ENCODE data around the gene COL20A1.
"Not testable (repeated sequence)": the region's sequence is repeated elsewhere in the genome, so short reads cannot be mapped to it uniquely, and the experiment has no call there.

COL20A1 gene

DNA sequence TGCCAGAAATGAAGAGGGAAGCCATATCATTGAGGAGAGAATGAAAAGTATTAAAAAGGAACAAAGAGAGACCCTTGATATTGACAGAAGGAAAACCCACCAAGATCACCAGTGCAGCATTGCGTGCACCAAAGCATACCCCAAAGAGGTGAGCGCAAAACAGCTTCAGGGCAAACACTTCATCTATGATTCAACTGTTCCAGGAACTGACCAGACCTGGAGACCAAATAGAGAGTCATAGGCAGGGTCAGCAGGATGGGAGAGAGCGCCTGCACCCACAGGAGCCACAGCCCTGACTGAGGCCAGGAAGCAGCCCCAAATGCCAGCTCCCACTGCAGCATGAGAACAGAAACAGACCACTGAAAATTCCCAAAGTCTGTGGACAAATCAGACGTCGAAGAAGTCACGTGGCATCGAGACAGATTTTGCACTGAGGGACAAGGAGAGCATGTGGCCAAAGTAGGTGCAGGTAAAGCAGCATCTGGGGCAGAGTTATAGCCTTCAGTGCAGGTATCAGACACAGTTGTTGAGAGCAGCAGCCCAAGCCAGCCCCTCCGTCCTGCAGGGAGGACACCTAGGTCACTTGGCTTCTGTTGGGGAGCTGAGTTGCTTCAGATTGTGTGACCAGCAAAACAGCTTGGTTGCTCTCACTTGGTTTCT, 38.9 kb downstream of the COL20A1 start:
- DNase-seq (ENCODE audit: low read depth in 1 of 2, low spot score in 1 of 2), result no peak

- DNase-seq (ENCODE audit: low read depth in 1 of 2, low spot score in 1 of 2), result no peak
These were observed 39.7 kb downstream of the COL20A1 start for GRCh38 chr20:63332488-63333240.

DNA sequence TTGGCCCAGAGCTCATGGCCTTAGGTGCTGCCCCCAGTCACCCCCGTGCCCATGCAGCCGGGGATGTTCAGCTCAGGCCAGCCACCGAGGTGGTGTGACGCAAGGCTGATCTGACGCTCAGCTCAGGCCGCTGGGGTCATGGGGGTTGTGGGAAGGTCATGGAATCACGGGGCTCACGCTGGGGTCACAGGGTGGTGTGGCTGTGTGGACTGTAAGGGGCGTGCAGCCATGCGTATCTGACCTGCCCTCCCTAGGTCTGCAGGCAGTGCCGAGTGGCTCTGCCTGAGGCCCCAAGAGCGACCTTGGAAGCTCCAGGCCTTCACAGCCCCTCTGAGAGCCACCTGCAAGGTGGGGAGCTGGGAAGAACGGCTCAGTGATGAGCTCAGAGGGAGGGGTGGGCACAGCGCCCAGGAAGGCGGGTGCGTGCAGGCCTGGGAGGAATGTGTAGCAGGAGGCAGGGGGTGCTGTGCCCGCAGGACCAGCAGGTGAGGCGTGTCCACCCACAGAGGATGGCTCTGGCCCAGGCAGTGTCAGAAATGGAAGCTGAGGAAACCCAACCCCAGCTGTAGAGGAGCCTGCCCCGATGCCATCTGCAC, 40.4 kb downstream of the COL20A1 start:
- DNase-seq (ENCODE audit: low read depth in 1 of 2, low spot score in 1 of 2), result no peak

GRCh38 chr20:63334356-63334755, 41.4 kb downstream of the COL20A1 start:
- no peak for DNase-seq (ENCODE audit: low read depth in 1 of 2, low spot score in 1 of 2)

GRCh38 chr20:63335060-63335459, 42.1 kb downstream of the COL20A1 start:
- DNase-seq (ENCODE audit: low read depth in 1 of 2, low spot score in 1 of 2), result not testable (repeated sequence)

DNA sequence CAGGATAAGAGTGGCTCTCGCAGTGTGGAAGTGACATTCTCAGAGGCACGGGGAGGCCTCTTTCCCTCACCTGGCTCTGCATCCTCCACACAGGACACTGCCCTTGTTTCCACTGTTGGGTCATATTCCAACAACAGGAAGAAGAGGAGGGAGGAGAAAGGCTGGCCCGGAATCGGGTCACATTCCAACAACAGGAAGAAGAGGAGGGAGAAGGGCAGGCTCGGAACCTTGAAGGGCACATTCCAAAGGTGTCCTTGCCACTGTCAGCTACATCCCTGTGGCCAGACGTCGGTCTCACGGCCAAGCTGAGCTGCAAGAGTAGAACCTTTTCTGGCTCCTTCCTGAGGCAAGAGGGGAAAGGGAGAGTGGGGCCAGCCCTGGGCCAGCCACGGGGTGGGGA, 42.7 kb downstream of the COL20A1 start:
- no peak for DNase-seq (ENCODE audit: low read depth in 1 of 2, low spot score in 1 of 2)

DNA sequence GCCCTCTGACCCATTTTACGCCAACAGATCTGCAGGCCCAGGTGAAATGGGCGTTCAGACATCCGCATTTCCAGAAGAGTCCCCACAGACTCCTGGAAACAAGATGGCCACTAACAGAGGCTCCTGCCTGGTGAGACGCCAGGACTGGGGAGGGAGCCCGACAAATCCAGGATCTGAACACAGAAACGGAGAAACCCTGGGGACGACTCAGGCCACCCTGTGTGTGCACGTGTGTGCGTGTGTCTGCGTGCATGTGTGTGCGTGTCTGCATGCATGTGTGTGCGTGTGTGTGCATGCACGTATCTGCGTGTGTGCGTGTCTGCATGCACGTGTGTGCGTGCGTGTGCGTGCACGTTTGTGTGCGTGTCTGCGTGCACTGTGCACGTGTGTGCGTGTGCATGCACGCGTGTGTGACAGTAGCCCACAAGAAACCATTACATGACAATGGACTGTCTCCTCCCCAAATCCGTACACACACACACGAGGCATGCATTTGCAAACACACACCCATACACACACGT, 43.3 kb downstream of the COL20A1 start:
- DNase-seq (ENCODE audit: low read depth in 1 of 2, low spot score in 1 of 2), result no peak

- DNase-seq (ENCODE audit: low read depth in 1 of 2, low spot score in 1 of 2), result no peak
These were observed 44.9 kb downstream of the COL20A1 start for GRCh38 chr20:63337786-63338420.

- not testable (repeated sequence) for DNase-seq (ENCODE audit: low read depth in 1 of 2, low spot score in 1 of 2)
These were observed 46.4 kb downstream of the COL20A1 start for GRCh38 chr20:63339154-63340094.

- not testable (repeated sequence) for DNase-seq (ENCODE audit: low read depth in 1 of 2, low spot score in 1 of 2)
These were observed 47.2 kb downstream of the COL20A1 start for GRCh38 chr20:63340158-63340688.

DNA sequence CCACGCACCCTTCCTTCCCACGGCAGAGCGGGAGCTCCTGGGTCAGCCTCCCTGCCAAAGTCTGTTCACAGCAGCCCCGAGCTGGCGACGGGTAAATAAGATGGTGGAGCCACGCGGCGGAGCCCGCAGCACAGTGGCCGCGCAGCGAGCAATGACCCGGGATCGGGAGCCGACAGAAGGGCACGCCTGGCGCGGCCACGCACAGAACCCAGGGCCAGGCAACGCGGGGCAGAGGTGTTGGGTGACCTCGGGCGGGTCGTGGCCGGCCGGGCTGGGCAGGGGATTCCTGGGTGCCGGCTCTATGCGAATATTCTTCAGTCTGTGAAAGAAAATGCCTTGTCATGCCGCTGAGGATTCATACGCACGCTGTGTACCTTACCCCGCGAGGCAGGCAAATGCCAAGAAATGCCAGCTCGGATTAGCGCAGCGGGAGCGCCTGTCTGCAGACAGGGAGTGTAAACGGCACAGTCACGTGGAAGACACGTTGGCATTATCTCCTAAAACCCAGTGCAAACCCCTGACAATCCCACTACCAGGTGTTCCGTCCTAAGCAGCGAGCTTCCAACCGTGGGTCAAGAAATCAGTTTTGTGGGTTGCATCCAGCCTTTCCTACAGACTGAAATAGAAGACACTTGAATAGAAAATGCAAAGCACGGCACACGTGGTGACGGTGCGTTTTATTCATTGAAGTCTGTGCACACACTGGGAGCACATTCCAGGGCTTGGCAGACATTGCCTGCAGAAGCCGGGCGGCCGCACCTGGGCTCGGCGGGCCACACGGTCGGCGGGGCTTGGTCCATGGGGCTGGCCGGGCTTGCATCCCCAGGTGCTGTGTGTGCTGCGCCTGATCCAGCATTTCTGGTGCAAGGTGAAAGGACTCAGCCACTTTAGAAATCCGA, 49.8 kb downstream of the COL20A1 start:
- no peak for DNase-seq (ENCODE audit: low read depth in 1 of 2, low spot score in 1 of 2)

DNA sequence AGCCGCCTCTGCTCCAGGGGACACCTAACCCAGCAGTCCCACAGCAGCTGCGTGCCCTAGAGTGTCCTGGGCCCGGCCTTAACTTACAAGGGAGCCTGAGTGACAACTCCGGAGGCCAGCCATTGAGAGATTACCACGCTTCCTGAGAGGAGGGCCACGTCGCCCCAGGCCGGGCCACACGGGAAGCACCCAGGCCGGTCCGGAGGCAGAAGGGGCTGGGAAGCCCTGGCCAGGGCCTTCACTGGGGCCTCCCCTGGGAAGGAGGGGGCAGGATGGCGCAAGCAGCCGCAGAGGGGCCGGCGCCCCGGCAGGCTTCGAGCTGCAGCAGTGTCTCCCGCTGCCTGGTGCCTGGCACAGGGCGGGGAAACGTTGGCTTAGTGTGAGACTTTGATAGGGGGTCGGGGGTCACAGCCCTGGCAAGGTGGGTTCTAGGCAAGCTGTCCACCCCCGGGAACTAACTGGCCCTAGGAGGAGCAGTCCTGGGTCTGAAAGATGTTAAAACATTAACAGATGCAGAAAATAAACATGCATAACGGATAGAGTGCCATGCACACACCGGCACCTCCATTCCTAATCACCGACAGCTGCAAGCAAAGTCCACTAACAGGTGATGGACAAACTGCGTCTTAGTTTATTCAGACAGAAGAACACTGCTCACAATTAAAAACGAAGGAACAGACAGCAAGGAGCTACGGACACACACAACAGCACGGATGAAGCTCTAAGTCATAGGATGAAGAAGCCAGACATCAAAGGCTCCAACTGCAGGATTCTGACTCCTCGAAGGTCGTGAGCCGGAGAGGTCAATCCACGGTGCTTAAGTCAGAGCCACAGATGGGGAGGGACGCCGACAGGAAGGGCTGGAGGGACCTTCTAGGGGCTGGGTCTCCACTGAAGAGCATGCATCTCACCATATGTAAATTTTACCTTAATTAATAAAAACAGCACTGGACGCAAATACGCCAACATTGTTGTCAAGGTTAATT, 50.8 kb downstream of the COL20A1 start:
- no peak for DNase-seq (ENCODE audit: low read depth in 1 of 2, low spot score in 1 of 2)

- no peak for DNase-seq (ENCODE audit: low read depth in 1 of 2, low spot score in 1 of 2)
These were observed 51.8 kb downstream of the COL20A1 start for GRCh38 chr20:63344616-63345327.

- DNase-seq (ENCODE audit: low read depth in 1 of 2, low spot score in 1 of 2), result no peak
These were observed 52.5 kb downstream of the COL20A1 start for GRCh38 chr20:63345328-63346100.

DNA sequence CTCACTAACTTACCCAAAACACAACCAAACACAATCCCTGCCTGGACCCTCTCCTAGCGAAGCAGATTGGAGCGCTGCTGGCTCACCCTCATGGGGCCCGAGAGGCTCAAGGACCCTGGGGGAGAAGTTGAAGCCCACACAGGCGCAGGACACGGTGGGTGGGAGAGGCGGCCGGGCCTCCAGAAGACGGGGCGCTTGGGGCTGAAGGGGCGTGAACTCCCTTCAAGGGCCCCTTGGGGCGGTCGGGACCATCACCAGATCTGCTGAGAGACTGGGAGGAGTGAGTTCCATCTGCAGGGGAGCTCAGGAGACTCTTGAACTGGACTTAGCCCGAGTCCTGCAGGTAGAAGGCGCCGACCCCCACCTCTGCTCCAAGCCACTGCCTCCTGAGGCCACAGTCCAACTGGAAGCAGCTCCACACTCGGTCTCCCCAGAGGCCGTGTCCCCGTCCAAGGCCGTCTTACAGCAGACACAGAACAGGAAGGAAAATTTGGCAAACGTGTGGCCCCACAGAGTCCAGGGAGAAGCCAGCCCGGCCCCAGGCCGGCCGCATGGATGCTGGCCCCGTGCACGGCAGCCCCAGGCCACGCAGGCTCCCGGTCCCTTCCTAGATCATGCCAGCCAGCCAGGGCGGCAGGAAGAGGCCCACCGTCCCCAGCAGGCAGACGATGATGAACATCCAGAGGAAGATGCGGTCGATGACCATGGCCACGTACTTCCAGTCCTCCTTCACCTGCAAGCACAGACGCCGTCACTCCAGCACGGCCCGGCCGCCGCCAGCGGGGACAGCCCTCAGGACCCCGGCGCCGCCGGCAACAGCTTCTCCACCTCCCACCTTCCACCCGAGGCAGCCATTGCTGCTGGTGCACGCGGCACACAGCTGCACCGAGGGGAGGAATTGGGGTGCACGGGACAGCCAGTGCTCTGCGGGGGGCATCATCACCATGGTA, 53.4 kb downstream of the COL20A1 start:
- DNase-seq (ENCODE audit: low read depth in 1 of 2, low spot score in 1 of 2), result no peak
